Body of pancreas (tissue), 4 donors: ENCODE measurements around the gene SLC9A9.

Source experiments
- POLR2A ChIP-seq, 3 donors: fragments of 450-650 bp; IDR thresholded peaks; one replicate each; pipeline ENCODE4 v1.6.1; 2016; ENCODE audit warnings: antibody characterized with exemption in 3 of 3, mild to moderate bottlenecking in 2 of 3
- TF ChIP-seq, protein P1 (sequence below), 7 experiments: fragments of 450-650 bp in 4 of 7; fragments of 200-600 bp in 3 of 7; sonication (generic) in 3 of 7; IDR thresholded peaks; one replicate each; pipeline ENCODE4 v1.5.1; 2016 to 2019; ENCODE audit warnings: antibody characterized with exemption in 7 of 7

DNA sequence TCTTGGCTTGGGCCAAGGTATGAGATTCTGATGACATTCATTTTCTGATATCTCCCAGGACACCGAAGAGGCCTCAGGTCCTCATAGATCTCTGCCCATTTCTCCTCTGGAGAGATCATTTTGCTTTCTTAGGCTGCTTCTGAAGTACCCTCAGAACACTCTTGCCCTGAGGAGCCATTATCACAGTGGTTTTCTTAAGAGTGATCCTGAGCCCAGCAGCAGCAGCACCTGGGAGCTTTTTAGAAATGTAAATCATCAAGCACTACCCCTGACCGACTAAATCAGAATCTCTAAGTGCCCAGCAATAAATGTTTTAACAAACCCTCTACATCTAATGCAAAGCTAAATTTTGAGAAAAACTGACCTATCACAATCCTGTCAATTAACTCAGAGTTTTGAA is 40.6 kb upstream of the SLC9A9 start:
- TF ChIP-seq, protein P1, sequence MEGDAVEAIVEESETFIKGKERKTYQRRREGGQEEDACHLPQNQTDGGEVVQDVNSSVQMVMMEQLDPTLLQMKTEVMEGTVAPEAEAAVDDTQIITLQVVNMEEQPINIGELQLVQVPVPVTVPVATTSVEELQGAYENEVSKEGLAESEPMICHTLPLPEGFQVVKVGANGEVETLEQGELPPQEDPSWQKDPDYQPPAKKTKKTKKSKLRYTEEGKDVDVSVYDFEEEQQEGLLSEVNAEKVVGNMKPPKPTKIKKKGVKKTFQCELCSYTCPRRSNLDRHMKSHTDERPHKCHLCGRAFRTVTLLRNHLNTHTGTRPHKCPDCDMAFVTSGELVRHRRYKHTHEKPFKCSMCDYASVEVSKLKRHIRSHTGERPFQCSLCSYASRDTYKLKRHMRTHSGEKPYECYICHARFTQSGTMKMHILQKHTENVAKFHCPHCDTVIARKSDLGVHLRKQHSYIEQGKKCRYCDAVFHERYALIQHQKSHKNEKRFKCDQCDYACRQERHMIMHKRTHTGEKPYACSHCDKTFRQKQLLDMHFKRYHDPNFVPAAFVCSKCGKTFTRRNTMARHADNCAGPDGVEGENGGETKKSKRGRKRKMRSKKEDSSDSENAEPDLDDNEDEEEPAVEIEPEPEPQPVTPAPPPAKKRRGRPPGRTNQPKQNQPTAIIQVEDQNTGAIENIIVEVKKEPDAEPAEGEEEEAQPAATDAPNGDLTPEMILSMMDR (IDR thresholded peaks at IDR 0.05), result no peak
- no peak for TF ChIP-seq POLR2A (IDR thresholded peaks at IDR 0.05)
